Measurements from ENCODE around the gene HELZ. TPM values are rescaled to one million over a fixed set of nuclear protein-coding genes. Genes with fewer than 3 reads are reported as not detected.
"Not testable (repeated sequence)": the region's sequence is repeated elsewhere in the genome, so short reads cannot be mapped to it uniquely, and the experiment has no call there.

HELZ gene
- polyA plus RNA-seq, 1 of the 3 experiments (the other 2 are of a cell fraction), result 4.3 TPM

- POLR2A ChIA-PET, result no interaction called here
- WGBS (ENCODE audit: low lambda C conversion rate), result 75% methylated on average over 14 of the region's 14 CpGs
- no peaks in the 10 kb centered on the region for H3K9me3 ChIP-seq
Measured at GRCh38 chr17:67289181-67289876, 44.3 kb upstream of the HELZ start.

GRCh38 chr17:67286826-67287225 lies 41.8 kb upstream of the HELZ start:
- H2AFZ ChIP-seq (ENCODE audit: low read depth); H3K4me3 ChIP-seq (ENCODE audit: low read depth in 2 of 2, low read length in 1 of 2); DNase-seq; H3F3A ChIP-seq (replicated peaks; ENCODE audit: insufficient read depth); H3K4me1 ChIP-seq (ENCODE audit: control insufficient read depth in 1 of 2, insufficient read depth in 2 of 2, low read depth in 1 of 2, low read length in 1 of 2); H3K9me2 ChIP-seq; H3K27me3 ChIP-seq (ENCODE audit: insufficient read depth); H3K27ac ChIP-seq (ENCODE audit: low read depth in 2 of 2, low read length in 1 of 2); H3K4me2 ChIP-seq; H3K36me3 ChIP-seq (replicated peaks in 1 of 2; ENCODE audit: control insufficient read depth in 1 of 2, insufficient read depth in 2 of 2, low read length in 1 of 2); H4K20me1 ChIP-seq (ENCODE audit: insufficient read depth); H3K9me3 ChIP-seq; H3K79me2 ChIP-seq (ENCODE audit: insufficient read depth); POLR2A ChIA-PET; H3K9ac ChIP-seq: not testable (repeated sequence)
- CTCF ChIA-PET, result interaction anchor here (1.0 kb wide), 1 partner anchor 22 kb away, joined by 3 read pairs; no protein-coding TSS in a partner anchor
- 59% methylated on average over 3 of the region's 3 CpGs for WGBS (ENCODE audit: low lambda C conversion rate)

More at GRCh38 chr17:67289181-67289876, 44.3 kb upstream of the HELZ start:
- Histone ChIP-seq H3K4me3 (ENCODE audit: low read depth in 2 of 2, low read length in 1 of 2) (no peak overlapping the region), H3K9ac (no peak overlapping the region), H3K79me2 (ENCODE audit: insufficient read depth) (no peaks in the 10 kb centered on the region), H3K9me2 (no peaks in the 10 kb centered on the region), H3K36me3 (replicated peaks in 1 of 2; ENCODE audit: control insufficient read depth in 1 of 2, insufficient read depth in 2 of 2, low read length in 1 of 2) (no peaks in the 10 kb centered on the region), H2AFZ (ENCODE audit: low read depth) (no peak overlapping the region), H4K20me1 (ENCODE audit: insufficient read depth) (no peaks in the 10 kb centered on the region), H3K4me1 (ENCODE audit: control insufficient read depth in 1 of 2, insufficient read depth in 2 of 2, low read depth in 1 of 2, low read length in 1 of 2) (no peaks in the 10 kb centered on the region), H3K4me2 (no peak overlapping the region), H3K27me3 (ENCODE audit: insufficient read depth) (no peaks in the 10 kb centered on the region), H3F3A (replicated peaks; ENCODE audit: insufficient read depth) (no peaks in the 10 kb centered on the region), H3K27ac (ENCODE audit: low read depth in 2 of 2, low read length in 1 of 2) (no peak overlapping the region)
- CTCF ChIA-PET, result interaction anchor here (1.3 kb wide), 1 partner anchor 69 kb away, joined by 3 read pairs; no protein-coding TSS in a partner anchor
- no peak for DNase-seq
- TF ChIP-seq EZH2phosphoT487 (IDR thresholded peaks at IDR 0.05; ENCODE audit: borderline replicate concordance, low read depth), result no peak

GRCh38 chr17:67285360-67285759 lies 40.4 kb upstream of the HELZ start:
- Histone ChIP-seq H2AFZ (ENCODE audit: low read depth) (no peak overlapping the region), H3K9me2 (no peaks in the 10 kb centered on the region), H3K9ac (no peak overlapping the region), H3K9me3 (no peaks in the 10 kb centered on the region), H3K4me1 (ENCODE audit: control insufficient read depth in 1 of 2, insufficient read depth in 2 of 2, low read depth in 1 of 2, low read length in 1 of 2) (peaks cover 0 to 3% of the 10 kb centered on the region in 2 experiments; a peak in 1 of 4 replicates), H3F3A (replicated peaks; ENCODE audit: insufficient read depth) (no peaks in the 10 kb centered on the region), H3K79me2 (ENCODE audit: insufficient read depth) (no peaks in the 10 kb centered on the region), H4K20me1 (ENCODE audit: insufficient read depth) (no peaks in the 10 kb centered on the region), H3K4me2 (no peak overlapping the region), H3K27ac (ENCODE audit: low read depth in 2 of 2, low read length in 1 of 2) (no peak overlapping the region), H3K4me3 (ENCODE audit: low read depth in 2 of 2, low read length in 1 of 2) (no peak overlapping the region), H3K27me3 (ENCODE audit: insufficient read depth) (no peaks in the 10 kb centered on the region), H3K36me3 (replicated peaks in 1 of 2; ENCODE audit: control insufficient read depth in 1 of 2, insufficient read depth in 2 of 2, low read length in 1 of 2) (no peaks in the 10 kb centered on the region)
- DNase-seq, result no peak
- ChIA-PET POLR2A (no interaction called here), CTCF (interaction anchor here (0.9 kb wide), 1 partner anchor 9 kb away, joined by 3 read pairs; no protein-coding TSS in a partner anchor)
- no peak for TF ChIP-seq PBX3 (IDR thresholded peaks at IDR 0.05)
- no peak for TF ChIP-seq FOSL2 (IDR thresholded peaks at IDR 0.05; ENCODE audit: borderline replicate concordance, low read depth)
- TF ChIP-seq IRF3 (IDR thresholded peaks at IDR 0.05; ENCODE audit: low read depth, low read length), result no peak
- TF ChIP-seq SMC3 (IDR thresholded peaks at IDR 0.05; ENCODE audit: low read depth, low read length), result no peak
- TF ChIP-seq NRF1 (IDR thresholded peaks at IDR 0.05; ENCODE audit: low read depth, low read length), result no peak
- TF ChIP-seq RAD21 (IDR thresholded peaks at IDR 0.05; ENCODE audit: low read length), result no peak
- no peak for TF ChIP-seq SIN3A (IDR thresholded peaks at IDR 0.05; ENCODE audit: borderline replicate concordance, low read depth, low read length)
- no peak for TF ChIP-seq FOXJ3 (CRISPR knock-in tag; IDR thresholded peaks at IDR 0.05)
- WGBS (ENCODE audit: low lambda C conversion rate), result 72% methylated on average over 1 of the region's 1 CpG
